Stimulated activated CD8-positive, alpha-beta memory T cell treated with anti-CD3 and anti-CD28 coated beads, Interleukin-2, amount 100 ng/mL, for 1 hour (primary cell): Measurements from ENCODE around the gene AHNAK2.

ENCODE experiments used
- DNase-seq, 2 donors: peaks; one replicate each; pipeline ENCODE4 v3.0.0-alpha.2; 2020; ENCODE audit warnings: low read depth in 2 of 2

AHNAK2 gene

GRCh38 chr14:105012171-105012985 lies 34.2 kb upstream of the AHNAK2 start:
- no peak for DNase-seq

- no peak for DNase-seq
Observed at GRCh38 chr14:105011312-105011990, 33.3 kb upstream of the AHNAK2 start.

GRCh38 chr14:105010891-105011291 lies 32.7 kb upstream of the AHNAK2 start:
- DNase-seq: no peak

GRCh38 chr14:105010106-105010505 lies 31.9 kb upstream of the AHNAK2 start:
- DNase-seq: no peak

GRCh38 chr14:105007593-105008264 lies 29.6 kb upstream of the AHNAK2 start:
- no peak for DNase-seq

GRCh38 chr14:105006831-105007592 lies 28.8 kb upstream of the AHNAK2 start:
- no peak for DNase-seq

- no peak for DNase-seq
Observed at GRCh38 chr14:105005929-105006830, 28.0 kb upstream of the AHNAK2 start.

GRCh38 chr14:105005329-105005928 lies 27.3 kb upstream of the AHNAK2 start:
- DNase-seq: no peak

- DNase-seq: no peak
Observed at GRCh38 chr14:104999361-104999760, 21.2 kb upstream of the AHNAK2 start.

- no peak for DNase-seq
Observed at GRCh38 chr14:104998801-104999200, 20.6 kb upstream of the AHNAK2 start.

- DNase-seq: no peak
Observed at GRCh38 chr14:104996483-104996882, 18.3 kb upstream of the AHNAK2 start.

GRCh38 chr14:104996032-104996431 lies 17.9 kb upstream of the AHNAK2 start:
- no peak for DNase-seq

- DNase-seq: no peak
Observed at GRCh38 chr14:104994978-104995377, 16.8 kb upstream of the AHNAK2 start.

GRCh38 chr14:104993808-104994591 lies 15.8 kb upstream of the AHNAK2 start:
- no peak for DNase-seq

- no peak for DNase-seq
Observed at GRCh38 chr14:104993306-104993705, 15.1 kb upstream of the AHNAK2 start.

GRCh38 chr14:104992501-104992900 lies 14.3 kb upstream of the AHNAK2 start:
- DNase-seq: no peak

GRCh38 chr14:104991896-104992230 lies 13.7 kb upstream of the AHNAK2 start:
- DNase-seq: no peak

- DNase-seq: no peak
Observed at GRCh38 chr14:104989951-104990303, 11.8 kb upstream of the AHNAK2 start.

- no peak for DNase-seq
Observed at GRCh38 chr14:104989236-104989950, 11.2 kb upstream of the AHNAK2 start.
